T-helper 22 cell (primary cell): Measurements from ENCODE around the gene PCAT7.
"Not testable (repeated sequence)": the region's sequence is repeated elsewhere in the genome, so short reads cannot be mapped to it uniquely, and the experiment has no call there.

Source experiments
- DNase-seq: peaks from one replicate; pipeline ENCODE4 v3.0.0-alpha.2; 2020; ENCODE audit warnings: low read depth

The PCAT7 gene

GRCh38 chr9:94554439-94555331, at the start of gene PCAT7:
TSS of gene PCAT7 (plus strand) at chr9:94555083.
- DNase-seq: no peak

DNA sequence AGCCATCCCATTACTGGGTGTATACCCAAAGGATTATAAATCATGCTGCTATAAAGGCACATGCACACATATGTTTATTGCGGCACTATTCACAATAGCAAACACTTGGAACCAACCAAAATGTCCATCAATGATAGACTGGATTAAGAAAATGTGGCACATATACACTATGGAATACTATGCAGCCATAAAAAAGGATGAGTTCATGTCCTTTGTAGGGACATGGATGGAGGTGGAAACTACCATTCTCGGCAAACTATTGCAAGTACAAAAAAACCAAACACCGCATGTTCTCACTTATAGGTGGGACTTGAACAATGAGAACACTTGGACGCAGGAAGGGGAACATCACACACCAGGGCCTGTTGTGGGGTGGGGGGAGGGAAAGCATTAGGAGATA, 48.5 kb upstream of the PCAT7 start:
- not testable (repeated sequence) for DNase-seq

DNA sequence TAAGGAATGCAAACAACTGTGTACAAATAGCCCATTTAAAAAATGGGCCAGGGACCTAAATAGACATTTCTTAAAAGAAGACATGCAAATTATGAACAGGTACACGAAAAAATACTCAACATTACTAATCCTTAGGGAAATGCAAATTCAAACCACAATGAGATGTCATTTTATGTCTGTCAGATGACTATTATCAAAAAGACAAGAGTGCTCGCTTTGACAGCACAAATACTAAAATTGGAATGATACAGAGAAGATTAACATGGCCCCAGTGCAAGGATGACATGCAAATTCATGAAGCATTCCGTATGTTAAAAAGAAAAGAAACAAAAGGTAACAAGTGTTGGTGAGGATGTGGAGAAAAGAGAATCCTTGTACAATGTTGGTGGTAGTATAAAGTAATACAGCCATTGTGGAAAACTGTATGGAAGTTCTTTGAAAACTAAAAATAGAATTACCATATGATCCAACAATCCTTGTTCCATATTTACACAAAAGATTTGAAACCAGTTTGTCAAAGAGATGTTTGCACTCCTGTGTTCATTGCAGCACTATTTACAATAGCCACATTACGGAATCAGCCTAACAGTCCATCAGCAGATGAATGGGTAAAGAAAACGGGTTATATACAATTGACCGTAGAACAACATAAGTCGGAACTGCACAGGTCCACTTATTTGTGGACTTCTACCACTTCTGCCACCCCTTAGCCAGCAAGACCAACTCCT, 47.2 kb upstream of the PCAT7 start:
- no peak for DNase-seq

DNA sequence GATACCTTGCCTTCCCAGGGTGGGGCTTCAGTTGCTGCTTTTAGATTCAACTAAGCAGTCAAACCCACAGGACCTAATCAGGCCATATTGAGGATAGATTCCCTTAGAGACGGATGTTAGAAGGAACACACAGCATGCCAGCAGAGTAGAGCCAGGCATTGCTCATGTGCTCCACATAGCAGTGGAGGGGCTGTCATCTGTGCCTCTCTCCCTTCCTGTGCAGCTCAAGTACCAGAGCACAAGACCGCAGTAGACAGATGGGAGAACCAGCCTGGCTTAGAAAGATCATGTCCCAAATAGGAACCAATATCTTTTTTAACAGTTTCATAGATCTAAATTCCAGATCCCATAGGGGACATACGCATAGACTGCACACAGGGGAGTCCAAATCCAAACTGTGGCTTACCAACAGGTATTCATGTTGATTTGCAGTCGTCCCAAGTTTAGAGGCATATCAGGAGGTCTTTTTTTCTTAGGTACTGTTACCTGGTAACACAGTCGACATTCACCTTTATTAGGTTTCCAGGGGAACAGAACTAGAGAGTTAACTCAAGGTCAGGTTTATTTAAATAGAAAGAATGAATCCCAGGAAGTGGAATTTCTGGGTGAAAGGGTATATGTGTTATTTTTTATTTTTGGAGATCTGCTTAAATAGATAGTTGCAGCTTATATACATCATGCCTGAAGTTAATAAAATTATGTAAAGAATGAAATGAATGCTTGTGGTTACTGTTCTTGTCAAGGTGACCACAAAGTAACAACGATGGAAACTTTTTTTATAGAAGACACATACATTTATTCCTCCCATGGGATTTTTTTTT, 43.5 kb upstream of the PCAT7 start:
- no peak for DNase-seq

DNA sequence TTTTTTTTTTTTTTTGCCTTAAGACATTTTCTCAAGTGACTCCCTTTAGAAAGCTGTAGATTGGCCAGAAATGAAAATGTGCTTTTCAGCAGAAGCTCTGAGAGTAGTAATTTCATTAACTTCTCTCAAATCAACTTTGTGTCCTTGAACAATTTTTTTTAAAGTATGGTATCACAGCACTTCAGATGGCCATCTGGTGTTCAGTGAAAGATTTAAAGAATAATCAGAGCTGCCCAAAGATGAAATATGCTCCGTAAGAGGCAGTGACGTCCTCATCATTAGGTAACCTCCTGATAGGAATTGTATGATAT, 43.0 kb upstream of the PCAT7 start:
- DNase-seq: no peak

DNA sequence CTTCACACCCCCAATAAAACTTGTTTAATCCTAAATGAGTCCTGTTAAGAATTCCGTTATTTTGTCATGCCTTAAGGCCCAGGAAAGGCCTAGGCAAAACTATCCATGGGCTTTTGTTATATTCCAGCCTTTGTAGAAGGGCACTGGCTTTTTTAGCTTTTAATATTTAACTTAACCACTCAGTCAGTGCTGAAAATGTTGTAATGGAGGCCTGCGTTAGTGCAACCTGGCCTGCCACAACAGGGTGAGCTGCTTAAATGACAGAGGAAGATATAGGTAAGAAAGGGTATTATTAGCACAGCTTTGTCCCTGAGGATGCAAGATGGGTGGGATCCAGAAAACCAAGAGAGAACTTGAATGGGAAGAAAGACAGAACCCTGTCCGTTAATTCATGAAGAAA, 40.2 kb upstream of the PCAT7 start:
- DNase-seq: no peak

DNA sequence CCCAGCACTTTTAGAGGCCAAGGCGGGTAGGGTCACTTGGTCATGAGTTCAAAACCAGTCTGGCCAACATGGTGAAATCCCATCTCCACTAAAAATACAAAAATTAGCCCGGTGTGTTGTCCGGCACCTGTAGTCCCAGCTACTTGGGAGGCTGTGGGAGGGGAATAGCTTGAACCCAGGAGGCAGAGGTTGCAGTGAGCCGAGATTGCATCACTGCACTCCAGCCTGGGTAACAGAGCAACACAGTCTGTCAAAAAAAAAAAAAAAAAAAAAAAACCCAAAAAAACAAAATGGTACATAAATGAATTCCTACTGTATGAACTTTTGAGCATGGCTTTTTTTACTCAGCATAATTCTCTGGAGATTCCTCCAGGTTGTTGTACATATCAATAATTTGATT, 37.6 kb upstream of the PCAT7 start:
- DNase-seq: no peak

GRCh38 chr9:94525396-94526035, 29.4 kb upstream of the PCAT7 start:
- DNase-seq: no peak

DNA sequence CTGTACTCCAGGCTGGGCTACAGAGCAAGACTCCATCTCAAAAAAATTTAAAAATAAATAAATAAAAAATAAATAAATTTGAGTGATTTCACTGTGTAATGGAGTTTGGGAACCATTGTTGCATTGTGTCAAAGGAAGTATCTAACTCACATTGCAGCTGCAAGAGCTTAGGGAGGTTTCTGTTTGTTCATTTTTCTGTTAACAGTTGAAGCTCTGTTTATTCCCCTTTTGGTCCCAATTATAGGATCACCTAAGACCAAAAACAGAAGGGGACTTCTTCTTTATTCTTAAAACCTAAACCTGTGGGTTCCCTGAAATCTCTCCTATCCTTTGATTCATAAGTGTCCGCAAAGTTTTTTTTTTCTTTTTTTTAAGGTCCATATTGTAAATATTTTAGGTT, 28.6 kb upstream of the PCAT7 start:
- no peak for DNase-seq

DNA sequence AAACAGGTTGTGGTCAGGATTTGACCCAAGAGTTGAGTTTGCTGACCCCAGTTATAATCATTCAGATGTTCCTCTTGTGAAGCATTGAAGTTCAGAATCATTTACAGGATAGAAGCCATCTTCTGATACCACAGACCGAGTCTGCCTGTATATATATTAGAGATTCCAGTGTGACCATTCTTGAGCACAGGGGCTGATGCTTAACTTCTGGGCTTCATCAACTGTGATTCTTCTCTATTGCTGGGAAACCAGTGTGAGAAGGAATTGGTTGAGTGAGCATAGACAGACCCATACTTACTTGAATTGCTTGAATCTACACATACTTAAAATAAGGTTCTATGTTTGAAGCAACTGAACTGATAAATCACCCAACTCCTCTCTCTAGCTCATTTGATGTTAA, 27.9 kb upstream of the PCAT7 start:
- DNase-seq: no peak

DNA sequence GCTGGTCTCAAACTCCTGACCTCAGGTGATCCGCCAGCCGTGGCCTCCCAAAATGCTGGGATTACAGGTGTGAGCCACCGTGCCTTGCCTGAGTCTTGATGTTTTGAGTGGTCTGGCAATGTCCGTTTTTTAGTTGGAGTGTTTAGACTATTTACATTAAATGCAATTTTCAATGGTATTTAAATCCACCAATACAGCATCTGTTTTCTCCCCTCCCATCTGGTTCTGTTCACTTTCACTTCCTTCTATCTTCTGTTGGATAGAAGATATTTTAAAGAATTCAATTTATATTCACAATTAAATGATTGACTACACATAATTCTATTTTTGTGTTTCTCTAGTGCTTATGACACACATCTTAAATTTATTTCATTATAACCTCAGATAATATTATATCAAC, 26.0 kb upstream of the PCAT7 start:
- DNase-seq: no peak

DNA sequence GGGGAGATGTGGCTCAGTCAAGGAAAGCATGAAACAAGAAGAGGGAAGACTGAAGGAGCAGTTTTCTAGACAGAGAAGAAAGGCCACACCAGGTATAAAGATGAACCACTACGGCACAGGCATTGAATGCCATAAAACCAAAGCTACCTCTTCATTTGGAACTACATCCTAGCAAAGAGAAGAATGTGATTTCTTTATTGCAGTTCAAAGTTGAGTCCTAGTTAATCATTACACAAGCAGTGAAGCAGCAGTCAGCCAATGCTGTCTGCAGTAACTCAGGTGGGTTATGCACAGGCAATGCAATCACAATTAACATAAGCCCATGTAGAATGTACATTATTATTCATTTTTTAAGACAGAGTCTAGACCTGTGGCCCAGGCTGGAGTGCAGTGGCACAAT, 21.7 kb upstream of the PCAT7 start:
- no peak for DNase-seq

DNA sequence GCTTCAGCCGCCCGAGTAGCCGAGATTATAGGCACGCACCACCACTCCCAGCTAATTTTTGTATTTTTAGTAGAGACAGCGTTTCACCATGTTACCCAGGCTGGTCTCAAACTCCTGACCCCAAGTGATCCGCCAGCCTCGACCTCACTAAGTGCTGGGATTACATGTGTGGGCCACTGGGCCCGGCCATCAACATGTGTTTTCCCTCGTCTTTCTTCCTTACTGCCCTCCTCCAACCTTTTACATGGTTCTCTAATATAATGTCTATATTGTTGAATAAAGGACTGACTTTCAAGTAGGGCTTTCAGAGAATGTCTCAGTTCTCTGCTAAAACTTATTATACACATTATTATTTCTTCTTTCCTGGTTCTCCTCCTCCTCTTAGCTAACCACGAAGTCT, 21.3 kb upstream of the PCAT7 start:
- DNase-seq: no peak

DNA sequence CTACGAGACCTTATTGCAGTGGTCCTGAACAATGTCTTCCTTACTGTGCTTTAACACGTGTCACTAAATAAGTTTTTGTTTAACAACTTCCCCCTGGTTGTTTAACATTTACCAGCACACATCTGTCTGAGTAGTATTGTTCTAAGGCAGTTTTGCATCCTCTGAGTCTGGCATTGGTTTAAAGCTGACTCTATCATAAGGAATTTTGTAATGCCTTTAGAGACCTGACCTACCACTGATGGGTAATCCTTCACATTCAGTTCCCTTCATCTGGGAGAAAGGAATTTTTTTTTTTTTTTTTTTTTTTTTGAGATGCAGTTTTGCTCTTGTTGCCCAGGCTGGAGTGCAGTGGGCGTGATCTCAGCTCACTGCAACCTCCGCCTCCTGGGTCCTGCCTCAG, 20.0 kb upstream of the PCAT7 start:
- DNase-seq: no peak

DNA sequence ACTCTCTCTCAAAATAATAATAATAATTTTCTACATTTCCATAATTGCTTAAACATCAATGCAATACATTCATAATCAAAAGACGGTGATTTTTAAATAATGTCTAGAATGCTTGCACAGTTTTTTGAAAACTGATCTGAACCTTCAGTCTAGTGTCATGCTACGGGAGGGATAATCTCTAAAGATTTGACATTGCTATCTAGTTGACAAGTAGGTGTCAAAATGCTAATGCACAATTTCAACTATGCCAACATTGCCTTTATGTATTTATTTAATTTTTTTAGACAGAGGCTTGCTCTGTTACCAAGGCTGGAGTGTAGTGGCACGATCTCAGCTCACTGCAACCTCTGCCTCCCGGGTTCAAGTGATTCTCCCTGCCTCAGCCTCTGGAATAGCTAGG, 16.0 kb upstream of the PCAT7 start:
- DNase-seq: no peak

GRCh38 chr9:94544335-94544734, 10.5 kb upstream of the PCAT7 start:
- not testable (repeated sequence) for DNase-seq

DNA sequence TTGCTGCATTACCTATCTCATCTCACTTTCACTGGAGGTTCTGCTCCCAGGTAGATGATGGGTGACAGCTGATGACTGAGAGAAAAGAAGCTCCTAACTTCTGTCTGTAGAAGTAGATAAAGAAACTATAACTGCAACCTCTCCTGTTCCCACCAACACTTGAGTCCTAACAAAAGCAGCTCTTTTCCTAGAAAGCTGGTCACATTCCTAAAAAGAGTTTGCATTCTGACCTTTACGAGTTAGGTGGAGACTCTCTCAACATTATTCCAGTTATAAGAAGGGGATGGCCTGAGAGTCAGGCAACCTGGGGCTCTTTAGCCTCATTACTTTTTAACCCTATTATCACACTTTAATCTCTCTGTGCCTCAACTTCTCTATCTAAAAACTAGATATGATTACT, 8.9 kb upstream of the PCAT7 start:
- DNase-seq: no peak

DNA sequence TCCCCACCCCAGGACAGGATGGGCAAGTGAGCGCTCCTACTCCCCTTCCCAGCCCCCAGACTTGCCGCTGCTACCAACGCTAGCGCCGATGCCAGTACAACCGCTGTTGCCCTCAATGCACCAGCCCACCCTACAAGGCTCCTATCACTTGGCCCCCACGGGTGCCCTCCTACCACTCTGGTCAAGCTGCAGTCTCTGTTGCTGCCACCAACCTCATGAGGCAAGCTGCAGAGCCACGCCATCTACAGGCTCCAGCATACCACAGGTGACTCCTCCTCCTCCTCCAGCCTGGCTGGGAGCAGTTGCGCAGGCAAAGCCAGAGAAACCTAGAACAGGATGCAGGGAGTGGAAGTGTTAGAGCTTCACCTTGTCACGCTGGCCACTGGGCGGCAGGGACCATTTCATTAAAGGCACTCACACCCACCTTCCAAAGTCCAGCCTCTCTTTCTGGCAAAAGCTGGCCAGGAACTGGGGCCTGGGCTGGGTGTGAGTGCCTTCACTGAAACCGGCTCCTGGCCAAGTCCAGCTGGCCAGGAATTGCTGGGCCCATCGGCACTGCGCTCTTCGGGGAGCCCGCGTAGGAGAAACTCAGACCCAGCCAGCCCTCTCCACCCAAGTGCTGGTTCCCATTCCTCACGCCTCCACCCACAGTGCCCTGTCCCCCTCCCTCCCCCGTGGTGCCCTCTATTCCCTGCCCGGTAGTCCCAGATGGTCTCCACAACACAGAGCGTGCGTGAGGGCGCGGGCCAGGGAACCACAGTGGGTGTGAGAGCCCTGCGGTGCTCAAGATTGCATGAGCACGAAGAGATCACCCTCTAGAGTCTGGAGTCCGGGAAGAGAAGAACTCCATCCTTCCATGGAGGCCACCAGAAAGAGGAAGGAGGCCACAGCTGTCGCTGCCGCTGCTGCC, 1.6 kb upstream of the PCAT7 start:
- no peak for DNase-seq

- no peak for DNase-seq
These were observed 825 bp upstream of the PCAT7 start for GRCh38 chr9:94554078-94554438.

- no peak for DNase-seq
These were observed 2.5 kb downstream of the PCAT7 start for GRCh38 chr9:94557376-94557775.

GRCh38 chr9:94560237-94560636, 5.4 kb downstream of the PCAT7 start:
- no peak for DNase-seq
